Osteoblast (primary cell): Measurements from ENCODE around the gene RAB9A. TPM values are rescaled to one million over a fixed set of nuclear protein-coding genes. Genes with fewer than 3 reads are reported as not detected.
"Not testable (repeated sequence)": the region's sequence is repeated elsewhere in the genome, so short reads cannot be mapped to it uniquely, and the experiment has no call there.

Source experiments
- DNase-seq: peaks from one replicate; pipeline ENCODE4 v3.0.0; 2011; ENCODE audit warnings: low spot score, mixed read lengths; ENCODE audit not compliant: insufficient read length; ENCODE audit errors: missing footprints
- H2AFZ ChIP-seq: 2 replicates; pipeline ENCODE4 v1.6.0; 2011; ENCODE audit warnings: mild to moderate bottlenecking, low read length
- H3K27ac ChIP-seq: 2 replicates; pipeline ENCODE4 v1.5.1; 2011; ENCODE audit warnings: mild to moderate bottlenecking, low read depth, low read length, moderate library complexity
- H3K27me3 ChIP-seq: 2 replicates; pipeline ENCODE4 v1.6.0; 2012; ENCODE audit warnings: mild to moderate bottlenecking, control low read depth, inconsistent platforms, low read length, moderate library complexity; ENCODE audit not compliant: insufficient read depth
- H3K36me3 ChIP-seq: 2 replicates; pipeline ENCODE4 v1.5.1; 2011; ENCODE audit warnings: mild to moderate bottlenecking, low read length, control low read depth, moderate library complexity; ENCODE audit not compliant: insufficient read depth
- H3K4me1 ChIP-seq: 2 replicates; pipeline ENCODE4 v1.5.1; 2011; ENCODE audit warnings: mild to moderate bottlenecking, low read length, control low read depth, moderate library complexity; ENCODE audit not compliant: insufficient read depth
- H3K4me2 ChIP-seq: 2 replicates; pipeline ENCODE4 v1.6.0; 2011; ENCODE audit warnings: mild to moderate bottlenecking, low read length; ENCODE audit not compliant: insufficient read depth
- H3K4me3 ChIP-seq: fragments of 200-600 bp; sonication (generic); 3 replicates; pipeline ENCODE4 v1.5.1; 2012; ENCODE audit warnings: mild to moderate bottlenecking, low read length, inconsistent platforms; ENCODE audit not compliant: insufficient read depth
- H3K79me2 ChIP-seq: 2 replicates; pipeline ENCODE4 v1.6.0; 2012; ENCODE audit warnings: mild to moderate bottlenecking, low read length, control low read depth, inconsistent platforms; ENCODE audit not compliant: insufficient read depth
- H3K9me3 ChIP-seq: 2 replicates; pipeline ENCODE4 v1.5.1; 2011; ENCODE audit warnings: low read depth, low read length, control low read depth
- H4K20me1 ChIP-seq: 2 replicates; pipeline ENCODE4 v1.6.0; 2012; ENCODE audit warnings: mild to moderate bottlenecking, low read length, control low read depth; ENCODE audit not compliant: insufficient read depth
- CTCF ChIP-seq: IDR thresholded peaks from 2 replicates; pipeline ENCODE4 v1.5.1; 2011; ENCODE audit warnings: mild to moderate bottlenecking, low read depth, low read length, moderate library complexity; ENCODE audit errors: extremely low read depth
- total RNA-seq: library from RNA; depleted of rRNA; stranded (reverse); fragments of >200 nt; gene quantifications from 2 replicates; pipeline ENCODE4 v1.2.3, GENCODE V29; 2012

RAB9A gene
- total RNA-seq, 1 donor = 63.0 TPM

- no peaks in the 10 kb centered on the region for H3K27me3 ChIP-seq
- H3K79me2 ChIP-seq = no peaks in the 10 kb centered on the region
- peak overlapping the region; percentile 71 for H3K27ac ChIP-seq
- peaks cover 16% of the 10 kb centered on the region for H3K4me1 ChIP-seq
- no peaks in the 10 kb centered on the region for H3K9me3 ChIP-seq
- TF ChIP-seq CTCF = no peak
- H3K4me3 ChIP-seq = no peak overlapping the region
- no peaks in the 10 kb centered on the region for H3K36me3 ChIP-seq
- no peak overlapping the region for H2AFZ ChIP-seq
- DNase-seq = peak; percentile 73
- H3K4me2 ChIP-seq = peak overlapping the region; percentile 33
- no peaks in the 10 kb centered on the region for H4K20me1 ChIP-seq
Observed at GRCh38 chrX:13669246-13669737, 19.6 kb upstream of the RAB9A start.

GRCh38 chrX:13669755-13670154, 19.2 kb upstream of the RAB9A start:
- H3K27me3 ChIP-seq, DNase-seq, H3K9me3 ChIP-seq, H4K20me1 ChIP-seq, H3K4me3 ChIP-seq, H2AFZ ChIP-seq, H3K79me2 ChIP-seq, H3K36me3 ChIP-seq: not testable (repeated sequence)
- peaks cover 12% of the 10 kb centered on the region for H3K4me1 ChIP-seq
- H3K4me2 ChIP-seq = peak overlapping the region; percentile 33
- peak overlapping the region; percentile 71 for H3K27ac ChIP-seq

GRCh38 chrX:13670197-13670596, 18.7 kb upstream of the RAB9A start:
- Histone ChIP-seq H3K9me3 (no peaks in the 10 kb centered on the region), H3K36me3 (no peaks in the 10 kb centered on the region), H3K4me3 (no peak overlapping the region), H2AFZ (no peak overlapping the region), H3K27ac (peak overlapping the region; percentile 71), H3K4me1 (peaks cover 12% of the 10 kb centered on the region), H3K27me3 (no peaks in the 10 kb centered on the region), H3K79me2 (no peaks in the 10 kb centered on the region), H3K4me2 (no peak overlapping the region), H4K20me1 (no peaks in the 10 kb centered on the region)
- TF ChIP-seq CTCF = no peak
- no peak for DNase-seq

GRCh38 chrX:13673016-13673415, 15.9 kb upstream of the RAB9A start:
- Histone ChIP-seq H3K36me3 (no peaks in the 10 kb centered on the region), H3K4me2 (no peak overlapping the region), H3K4me1 (peaks cover 8% of the 10 kb centered on the region), H3K27me3 (no peaks in the 10 kb centered on the region), H3K79me2 (no peaks in the 10 kb centered on the region), H3K9me3 (no peaks in the 10 kb centered on the region), H2AFZ (no peak overlapping the region), H3K4me3 (no peak overlapping the region), H3K27ac (no peak overlapping the region), H4K20me1 (no peaks in the 10 kb centered on the region)
- no peak for DNase-seq
- TF ChIP-seq CTCF = no peak
